Erythroblast (primary cell): ENCODE data around the gene CUL4B.

Experiments
- GATA1 ChIP-seq: IDR thresholded peaks from 2 replicates; pipeline ENCODE4 v1.6.1; 2011; ENCODE audit warnings: low read depth, mild to moderate bottlenecking, control low read depth, low read length, moderate library complexity
- POLR2A ChIP-seq: IDR thresholded peaks from 2 replicates; pipeline ENCODE4 v1.6.1; 2011; ENCODE audit warnings: mild to moderate bottlenecking, low read length

DNA sequence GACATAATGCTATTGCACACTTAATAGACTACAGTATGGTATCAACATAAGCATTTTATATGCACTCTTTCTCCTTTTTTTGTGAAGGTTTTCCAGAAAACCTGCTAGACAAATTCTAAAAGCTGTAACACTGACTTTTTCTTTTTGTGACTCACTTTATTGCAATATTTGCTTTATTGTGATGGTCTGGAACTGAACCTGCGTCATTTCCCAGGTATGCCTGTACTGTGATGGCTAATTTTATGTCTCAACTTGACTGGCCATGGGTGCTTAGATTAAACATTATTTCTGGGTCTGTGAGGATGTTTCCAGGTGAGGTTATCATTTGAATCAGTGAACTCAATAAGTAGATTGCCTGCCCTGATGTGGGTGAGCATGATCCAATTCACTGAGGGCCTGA, 56.2 kb downstream of the CUL4B start:
- TF ChIP-seq POLR2A (no peak), GATA1 (no peak)
